Endothelial cell of umbilical vein (primary cell): ENCODE data around the gene GRIN3B. TPM values are rescaled to one million over a fixed set of nuclear protein-coding genes. Genes with fewer than 3 reads are reported as not detected.

Experiments used
- BruUV-seq: library from RNA; stranded (reverse); fragments of 400-500 nt; replicated peaks from 2 replicates; lab custom pipeline; 2021; lab: Mats Ljungman, UMichigan
- CTCF ChIA-PET: fragments of 300-600, 350-600 bp; sonication (Branson Sonifier 250); formaldehyde crosslinking; loops from one replicate; lab custom pipeline; 2021; ENCODE audit warnings: antibody characterized with exemption, inconsistent platforms; lab: Charles Lee
- POLR2A ChIA-PET: fragments of 300-600, 350-600 bp; sonication (Branson Sonifier 250); formaldehyde crosslinking; loops from one replicate; lab custom pipeline; 2021; ENCODE audit warnings: antibody characterized with exemption, inconsistent platforms; lab: Charles Lee
- DNase-seq: peaks from one replicate; pipeline ENCODE4 v3.0.0-alpha.2; 2011; ENCODE audit warnings: low read depth, low spot score
- FAIRE-seq: peaks from 2 replicates; lab custom pipeline; 2011; peaks lifted over from hg19 to GRCh38; lab: Jason Lieb, UNC
- H2AFZ ChIP-seq: 2 replicates; pipeline ENCODE4 v1.6.0; 2012; ENCODE audit warnings: low read depth, low read length, control low read depth, inconsistent platforms
- H3K27ac ChIP-seq: 2 replicates; pipeline ENCODE4 v1.5.1; 2011; ENCODE audit warnings: low read depth, mild to moderate bottlenecking, control low read depth, low read length, moderate library complexity; ENCODE audit not compliant: insufficient read depth
- H3K27me3 ChIP-seq, 2 experiments: 2 replicates each; pipeline versions ENCODE4 v1.6.0 to v1.6.1; 2011; ENCODE audit warnings: low read length in 2 of 2, mixed read lengths in 1 of 2; ENCODE audit not compliant: control insufficient read depth in 2 of 2, insufficient read depth in 2 of 2
- H3K36me3 ChIP-seq, 2 experiments: 2 replicates in 1 of 2; 3 replicates in 1 of 2; pipeline ENCODE4 v1.5.1; 2011; ENCODE audit warnings: low read length in 2 of 2, mild to moderate bottlenecking in 1 of 2, moderate library complexity in 1 of 2; ENCODE audit not compliant: control insufficient read depth in 2 of 2, insufficient read depth in 2 of 2; ENCODE audit errors: extremely low read depth in 1 of 2
- H3K4me1 ChIP-seq: 3 replicates; pipeline ENCODE4 v1.5.1; 2011; ENCODE audit warnings: mild to moderate bottlenecking, low read length; ENCODE audit not compliant: control insufficient read depth, insufficient read depth; ENCODE audit errors: extremely low read depth
- H3K4me2 ChIP-seq: 2 replicates; pipeline ENCODE4 v1.6.1; 2011; ENCODE audit warnings: low read length, control low read depth, mixed read lengths; ENCODE audit not compliant: insufficient read depth
- H3K4me3 ChIP-seq, 3 experiments: fragments of 200-600 bp in 1 of 3; sonication (generic), shearing (Covaris generic) in 1 of 3; replicated peaks in 1 of 3; 2 replicates each; pipeline ENCODE4 v1.5.1; 2011 to 2016; ENCODE audit warnings: control low read depth in 3 of 3, low read length in 3 of 3, mild to moderate bottlenecking in 2 of 3, inconsistent platforms in 1 of 3, low read depth in 1 of 3, moderate library complexity in 1 of 3; ENCODE audit not compliant: insufficient read depth in 1 of 3
- H3K79me2 ChIP-seq: 2 replicates; pipeline ENCODE4 v1.6.0; 2012; ENCODE audit warnings: low read length, inconsistent platforms; ENCODE audit not compliant: control insufficient read depth, insufficient read depth
- H3K9ac ChIP-seq: replicated peaks from 2 replicates; pipeline ENCODE3; 2011; ENCODE audit warnings: low read length, control low read depth; ENCODE audit not compliant: insufficient read depth; ENCODE audit errors: extremely low read depth
- H3K9me1 ChIP-seq: replicated peaks from 3 replicates; pipeline ENCODE4 v1.6.0; 2011; ENCODE audit warnings: mild to moderate bottlenecking, low read length; ENCODE audit not compliant: control insufficient read depth, insufficient read depth; ENCODE audit errors: extremely low read depth
- H3K9me3 ChIP-seq: replicated peaks from 2 replicates; pipeline ENCODE4 v1.5.1; 2012; ENCODE audit warnings: low read length, inconsistent platforms; ENCODE audit not compliant: control insufficient read depth, insufficient read depth
- H4K20me1 ChIP-seq: replicated peaks from 2 replicates; pipeline ENCODE3; 2011; ENCODE audit warnings: mild to moderate bottlenecking, low read length; ENCODE audit not compliant: control insufficient read depth, insufficient read depth; ENCODE audit errors: extremely low read depth
- EZH2 ChIP-seq: IDR thresholded peaks from 2 replicates; pipeline ENCODE4 v1.6.1; 2012; ENCODE audit warnings: borderline replicate concordance, low read depth, mild to moderate bottlenecking, moderate library complexity, low read length, inconsistent platforms; ENCODE audit not compliant: severe bottlenecking
- FOS ChIP-seq: IDR thresholded peaks from 2 replicates; pipeline ENCODE4 v1.6.1; 2011; ENCODE audit warnings: mild to moderate bottlenecking, low read length, moderate library complexity, borderline replicate concordance; ENCODE audit not compliant: insufficient read depth
- GATA2 ChIP-seq: IDR thresholded peaks from 2 replicates; pipeline ENCODE4 v1.7.0; 2011; ENCODE audit warnings: low read depth, mild to moderate bottlenecking, moderate library complexity, mixed read lengths, low read length; ENCODE audit not compliant: insufficient read length, insufficient read depth
- JUN ChIP-seq: IDR thresholded peaks from 2 replicates; pipeline ENCODE4 v1.6.1; 2011; ENCODE audit warnings: borderline replicate concordance, low read depth; ENCODE audit not compliant: insufficient read length, insufficient read depth
- MYC ChIP-seq: IDR thresholded peaks from one replicate; pipeline ENCODE4 v1.6.1; 2011; ENCODE audit warnings: mild to moderate bottlenecking, low read depth, low read length
- POLR2A ChIP-seq: IDR thresholded peaks from 2 replicates; pipeline ENCODE4 v1.6.1; 2012; ENCODE audit warnings: low read depth, mild to moderate bottlenecking, control low read depth, low read length
- POLR2AphosphoS5 ChIP-seq: IDR thresholded peaks from 2 replicates; pipeline ENCODE4 v1.6.1; 2012; ENCODE audit warnings: low read depth, mild to moderate bottlenecking, control low read depth, low read length, moderate library complexity; ENCODE audit not compliant: insufficient read depth
- dilution Hi-C: fragments of 300-500 bp; cut with MboI; formaldehyde crosslinking; loops from one replicate; pipeline ENCODE4 v1.15.0; 2019; ENCODE audit warnings: low sequenced_read_pairs; ENCODE audit not compliant: extremely low pct_ligation_motif_present
- intact Hi-C: fragments of 100-400 bp; cut with micrococcal nuclease; formaldehyde crosslinking; loops from one replicate; pipeline ENCODE4 v1.10.0; 2022
- polyA plus RNA-seq, 4 experiments: library from polyadenylated mRNA; depleted of rRNA in 3 of 4; stranded (reverse) in 3 of 4; unstranded in 1 of 4; fragments of >200 nt; gene quantifications; 2 replicates each; pipeline versions ENCODE4 v1.2.1 to v1.2.3, GENCODE V29; 2011 to 2012; ENCODE audit warnings: missing spikeins in 1 of 4
- total RNA-seq: library from RNA; stranded (reverse); gene quantifications from 2 replicates; pipeline ENCODE4 v1.2.3, GENCODE V29; 2021
- TF ChIP-seq, protein P1 (sequence below), 2 donors: IDR thresholded peaks; 1 replicate in 1 of 2; 2 replicates in 1 of 2; pipeline ENCODE4 v1.5.1; 2011; ENCODE audit warnings: low read length in 2 of 2, mild to moderate bottlenecking in 2 of 2, moderate library complexity in 2 of 2, control low read depth in 1 of 2, inconsistent platforms in 1 of 2, low read depth in 1 of 2; ENCODE audit not compliant: insufficient read depth in 1 of 2; ENCODE audit errors: extremely low read depth in 1 of 2
- TF ChIP-seq, protein P2 (sequence below): IDR thresholded peaks from 2 replicates; pipeline ENCODE4 v1.6.1; 2011; ENCODE audit not compliant: insufficient read depth, insufficient read length

GRIN3B gene
- total and polyA plus RNA-seq, 2 donors (not counting 3 experiments of a cell fraction or from before 2014, with no cell fraction given): 0.43 to 0.82 TPM

DNA sequence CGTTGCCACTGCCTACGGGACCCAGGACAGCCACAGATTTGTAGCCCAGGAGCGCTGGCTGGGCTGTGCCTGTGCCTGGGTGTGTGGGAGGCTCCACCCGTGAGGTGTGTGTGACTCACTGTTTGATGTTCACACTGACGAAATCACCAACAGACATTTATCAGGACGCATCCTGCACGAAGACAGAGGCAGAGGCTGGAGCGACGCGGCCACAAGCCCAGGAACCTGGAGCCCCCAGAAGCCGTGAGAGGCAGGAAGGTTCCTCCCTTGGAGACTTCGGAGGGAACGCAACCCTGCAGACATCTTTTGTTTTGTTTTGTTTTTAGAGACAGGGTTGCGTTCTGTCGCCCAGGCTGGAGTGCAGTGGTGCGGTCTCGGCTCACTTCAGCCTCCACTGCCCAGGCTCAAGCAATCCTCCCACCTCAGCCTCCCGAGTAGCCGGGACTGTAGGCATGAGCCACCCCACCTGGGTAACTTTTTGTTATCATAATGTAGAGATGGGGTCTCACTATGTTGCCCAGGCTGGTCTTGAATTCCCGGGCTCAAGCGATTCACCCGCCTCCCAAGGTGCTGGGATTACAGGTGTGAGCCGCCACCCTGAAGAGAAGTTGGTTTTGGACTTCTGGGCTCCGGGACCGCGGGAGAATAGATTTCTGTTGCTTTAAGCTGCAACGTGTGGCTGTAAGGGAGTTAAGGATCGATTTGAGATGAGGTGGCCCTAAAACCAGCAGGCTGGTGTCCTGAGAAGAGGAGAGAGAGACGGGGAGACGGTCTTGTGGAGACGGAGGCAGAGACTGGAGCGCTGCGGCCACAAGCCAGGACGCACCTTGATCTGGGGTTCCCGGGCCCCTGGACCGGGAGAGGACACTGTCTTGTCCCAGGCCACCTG, 41.0 kb upstream of the GRIN3B start:
- POLR2A ChIA-PET: no interaction called here
- no peaks in the 10 kb centered on the region for H3K9me3 ChIP-seq
- no peak overlapping the region for H3K9ac ChIP-seq
- no peaks in the 10 kb centered on the region for H3K9me1 ChIP-seq
- H3K4me2 ChIP-seq: no peak overlapping the region
- no peaks in the 10 kb centered on the region for H3K4me1 ChIP-seq
- no peak overlapping the region for H3K4me3 ChIP-seq
- no peaks in the 10 kb centered on the region for H3K36me3 ChIP-seq
- intact Hi-C loops (no loop called here), dilution Hi-C loops (no loop called here)
- no peak overlapping the region for H2AFZ ChIP-seq
- H3K27ac ChIP-seq: no peak overlapping the region
- no peak for DNase-seq
- no TSS peak for BruUV-seq
- H3K79me2 ChIP-seq: no peaks in the 10 kb centered on the region
- no peaks in the 10 kb centered on the region for H3K27me3 ChIP-seq
- CTCF ChIA-PET: interaction anchor here (0.8 kb wide), 2 partner anchors 13 to 36 kb away, joined by 3 read pairs; no protein-coding TSS in a partner anchor
- FAIRE-seq: no peak
- TF ChIP-seq POLR2A: no peak
- TF ChIP-seq, protein P1, sequence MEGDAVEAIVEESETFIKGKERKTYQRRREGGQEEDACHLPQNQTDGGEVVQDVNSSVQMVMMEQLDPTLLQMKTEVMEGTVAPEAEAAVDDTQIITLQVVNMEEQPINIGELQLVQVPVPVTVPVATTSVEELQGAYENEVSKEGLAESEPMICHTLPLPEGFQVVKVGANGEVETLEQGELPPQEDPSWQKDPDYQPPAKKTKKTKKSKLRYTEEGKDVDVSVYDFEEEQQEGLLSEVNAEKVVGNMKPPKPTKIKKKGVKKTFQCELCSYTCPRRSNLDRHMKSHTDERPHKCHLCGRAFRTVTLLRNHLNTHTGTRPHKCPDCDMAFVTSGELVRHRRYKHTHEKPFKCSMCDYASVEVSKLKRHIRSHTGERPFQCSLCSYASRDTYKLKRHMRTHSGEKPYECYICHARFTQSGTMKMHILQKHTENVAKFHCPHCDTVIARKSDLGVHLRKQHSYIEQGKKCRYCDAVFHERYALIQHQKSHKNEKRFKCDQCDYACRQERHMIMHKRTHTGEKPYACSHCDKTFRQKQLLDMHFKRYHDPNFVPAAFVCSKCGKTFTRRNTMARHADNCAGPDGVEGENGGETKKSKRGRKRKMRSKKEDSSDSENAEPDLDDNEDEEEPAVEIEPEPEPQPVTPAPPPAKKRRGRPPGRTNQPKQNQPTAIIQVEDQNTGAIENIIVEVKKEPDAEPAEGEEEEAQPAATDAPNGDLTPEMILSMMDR (IDR thresholded peaks at IDR 0.05; ENCODE audit: extremely low read depth in 1 of 2, insufficient read depth in 1 of 2, low read depth in 1 of 2, low read length in 2 of 2): no peak
- no peak for TF ChIP-seq JUN
- TF ChIP-seq FOS: no peak
- TF ChIP-seq POLR2AphosphoS5: no peak
- no peak for TF ChIP-seq EZH2
- no peak for TF ChIP-seq GATA2
- TF ChIP-seq, protein P2, sequence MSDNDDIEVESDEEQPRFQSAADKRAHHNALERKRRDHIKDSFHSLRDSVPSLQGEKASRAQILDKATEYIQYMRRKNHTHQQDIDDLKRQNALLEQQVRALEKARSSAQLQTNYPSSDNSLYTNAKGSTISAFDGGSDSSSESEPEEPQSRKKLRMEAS: no peak
- no peak for TF ChIP-seq MYC
- H4K20me1 ChIP-seq: no peaks in the 10 kb centered on the region
